CD14-positive monocyte (primary cell): ENCODE measurements around the gene MAP2. TPM values are rescaled to one million over a fixed set of nuclear protein-coding genes. Genes with fewer than 3 reads are reported as not detected.

Experiments used
- DNase-seq, 3 donors: peaks; one replicate each; pipeline ENCODE4 v3.0.0-alpha.2; 2011 to 2022
- H2AFZ ChIP-seq: 2 replicates; pipeline ENCODE4 v1.6.0; 2012; ENCODE audit warnings: mild to moderate bottlenecking, low read depth, low read length, inconsistent platforms; ENCODE audit not compliant: insufficient read depth, poor library complexity, severe bottlenecking
- H3K27ac ChIP-seq, 2 donors: 1 replicate in 1 of 2; 2 replicates in 1 of 2; pipeline ENCODE4 v1.5.1; 2012 to 2013; ENCODE audit warnings: low read length in 2 of 2, control low read depth in 1 of 2, inconsistent platforms in 1 of 2, low read depth in 1 of 2, mild to moderate bottlenecking in 1 of 2
- H3K27me3 ChIP-seq, 2 donors: one replicate each; pipeline versions ENCODE4 v1.6.0 to v1.6.1; 2011 to 2013; ENCODE audit warnings: low read length in 2 of 2; ENCODE audit not compliant: control insufficient read depth in 2 of 2, insufficient read depth in 2 of 2
- H3K36me3 ChIP-seq, 2 donors: replicated peaks in 1 of 2; 1 replicate in 1 of 2; 2 replicates in 1 of 2; pipeline versions ENCODE4 v1.5.1 to v1.6.1; 2012 to 2013; ENCODE audit warnings: low read length in 2 of 2, control low read depth in 1 of 2, inconsistent platforms in 1 of 2, mild to moderate bottlenecking in 1 of 2; ENCODE audit not compliant: insufficient read depth in 2 of 2, control insufficient read depth in 1 of 2
- H3K4me1 ChIP-seq, 2 donors: 1 replicate in 1 of 2; 2 replicates in 1 of 2; pipeline versions ENCODE4 v1.5.1 to v1.6.1; 2012 to 2013; ENCODE audit warnings: low read length in 2 of 2, control low read depth in 1 of 2, inconsistent platforms in 1 of 2, mild to moderate bottlenecking in 1 of 2, moderate library complexity in 1 of 2; ENCODE audit not compliant: insufficient read depth in 2 of 2, control insufficient read depth in 1 of 2
- H3K4me2 ChIP-seq: replicated peaks from 2 replicates; pipeline ENCODE3; 2012; ENCODE audit warnings: low read length, moderate library complexity, mild to moderate bottlenecking; ENCODE audit not compliant: poor library complexity, severe bottlenecking; ENCODE audit errors: extremely low read depth
- H3K4me3 ChIP-seq, 3 experiments: fragments of 200-600 bp in 1 of 3; sonication (generic) in 1 of 3; replicated peaks in 1 of 3; 1 replicate in 2 of 3; 2 replicates in 1 of 3; pipeline ENCODE4 v1.5.1; 2011 to 2013; ENCODE audit warnings: low read length in 3 of 3, mild to moderate bottlenecking in 3 of 3, control low read depth in 2 of 3, low read depth in 2 of 3, inconsistent platforms in 1 of 3, moderate library complexity in 1 of 3
- H3K79me2 ChIP-seq: 2 replicates; pipeline ENCODE4 v1.6.0; 2012; ENCODE audit warnings: mild to moderate bottlenecking, control low read depth, inconsistent platforms, low read length, moderate library complexity; ENCODE audit not compliant: insufficient read depth
- H3K9ac ChIP-seq: 2 replicates; pipeline ENCODE4 v1.6.0; 2017; ENCODE audit warnings: low read length, mild to moderate bottlenecking; ENCODE audit not compliant: insufficient read depth, poor library complexity, severe bottlenecking
- H3K9me3 ChIP-seq, 2 donors: replicated peaks in 1 of 2; 1 replicate in 1 of 2; 2 replicates in 1 of 2; pipeline versions ENCODE4 v1.5.1 to v1.6.1; 2012 to 2013; ENCODE audit warnings: low read length in 2 of 2, control low read depth in 1 of 2; ENCODE audit not compliant: control insufficient read depth in 1 of 2, insufficient read depth in 1 of 2
- H4K20me1 ChIP-seq: 2 replicates; pipeline ENCODE4 v1.6.0; 2012; ENCODE audit warnings: mild to moderate bottlenecking, low read length, control low read depth, moderate library complexity; ENCODE audit not compliant: insufficient read depth
- H3K27ac Mint-ChIP-seq, 7 donors: one replicate each; pipeline ENCODE4 v1.8.0; 2020; ENCODE audit warnings: mild to moderate bottlenecking in 7 of 7, mixed read lengths in 7 of 7, moderate library complexity in 6 of 7, inconsistent platforms in 2 of 7
- H3K27me3 Mint-ChIP-seq, 3 donors: one replicate each; pipeline ENCODE4 v1.8.0; 2021 to 2022; ENCODE audit warnings: low read depth in 3 of 3, mild to moderate bottlenecking in 3 of 3, mixed read lengths in 3 of 3, moderate library complexity in 3 of 3, inconsistent platforms in 1 of 3
- H3K36me3 Mint-ChIP-seq, 2 donors: one replicate each; pipeline ENCODE4 v1.8.0; 2020; ENCODE audit warnings: mixed read lengths in 2 of 2, inconsistent platforms in 1 of 2, mild to moderate bottlenecking in 1 of 2
- H3K4me1 Mint-ChIP-seq: one replicate; pipeline ENCODE4 v1.8.0; 2020; ENCODE audit warnings: mild to moderate bottlenecking, mixed read lengths
- H3K4me3 Mint-ChIP-seq, 2 donors: one replicate each; pipeline ENCODE4 v1.8.0; 2020; ENCODE audit warnings: mild to moderate bottlenecking in 2 of 2, mixed read lengths in 2 of 2, moderate library complexity in 1 of 2
- H3K9me3 Mint-ChIP-seq, 7 donors: one replicate each; pipeline ENCODE4 v1.8.0; 2020 to 2022; ENCODE audit warnings: mixed read lengths in 7 of 7, mild to moderate bottlenecking in 6 of 7, moderate library complexity in 6 of 7, inconsistent platforms in 2 of 7
- WGBS: methylation state at CpG from one replicate; pipeline ENCODE4 v1.1.5; 2013; ENCODE audit warnings: missing lambda C conversion rate; ENCODE audit not compliant: insufficient coverage; 5-methylcytosine and 5-hydroxymethylcytosine counted together
- intact Hi-C, 2 donors: fragments of 100-400 bp; cut with micrococcal nuclease; formaldehyde crosslinking; loops; one replicate each; pipeline versions ENCODE4 v1.15.0 to v1.15.1; 2023
- polyA plus RNA-seq, 3 donors: library from polyadenylated mRNA; depleted of rRNA in 1 of 3; unstranded in 2 of 3; stranded (reverse) in 1 of 3; fragments of 300-500 nt in 2 of 3; fragments of >200 nt in 1 of 3; fragmentation: Illumina TruSeq in 2 of 3; gene quantifications; 1 replicate in 2 of 3; 2 replicates in 1 of 3; pipeline ENCODE4 v1.2.3, GENCODE V29; 2012 to 2021
- TF ChIP-seq, protein P1 (sequence below): fragments of 200-600 bp; IDR thresholded peaks from one replicate; pipeline ENCODE4 v1.8.0; 2022; ENCODE audit warnings: antibody characterized with exemption, mild to moderate bottlenecking

MAP2 gene
- polyA plus RNA-seq, 3 donors, result not detected

DNA sequence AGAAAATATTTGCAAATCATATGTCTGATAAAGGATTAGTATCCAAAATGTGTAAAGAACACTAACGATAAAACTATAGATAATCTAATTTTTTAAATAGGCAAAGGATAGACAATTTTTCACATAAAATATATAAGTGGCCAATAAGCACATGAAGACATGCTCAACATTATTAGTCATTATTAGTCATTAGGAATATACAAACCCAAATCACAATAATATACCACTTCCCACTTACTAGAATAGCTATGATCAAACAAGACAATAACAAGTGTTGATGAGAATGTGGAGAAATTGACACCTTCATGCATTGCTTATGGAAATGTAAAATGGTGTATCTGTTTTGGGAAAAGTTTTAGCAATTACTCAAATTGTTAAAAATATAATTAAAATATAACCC, 12.6 kb upstream of the MAP2 start:
- no peak overlapping the region for H2AFZ ChIP-seq
- no peak for DNase-seq
- Mint-ChIP-seq H3K36me3 (no peaks in the 10 kb centered on the region), H3K4me3 (no peak overlapping the region), H3K9me3 (peaks cover 0 to 2% (median 0%) of the 10 kb centered on the region in 7 donors), H3K4me1 (no peaks in the 10 kb centered on the region), H3K27me3 (peaks cover 0 to 3% (median 2%) of the 10 kb centered on the region in 3 donors), H3K27ac (no peak overlapping the region)
- H3K9ac ChIP-seq, result no peak overlapping the region
- H3K27me3 ChIP-seq, result no peaks in the 10 kb centered on the region
- no peaks in the 10 kb centered on the region for H3K9me3 ChIP-seq
- H3K36me3 ChIP-seq, result no peaks in the 10 kb centered on the region
- no peak overlapping the region for H3K27ac ChIP-seq
- H4K20me1 ChIP-seq, result no peaks in the 10 kb centered on the region
- intact Hi-C loops, result no loop called here
- no peak overlapping the region for H3K4me3 ChIP-seq
- WGBS, result no CpG with 5 or more reads among the region's 1 CpG
- H3K4me2 ChIP-seq, result no peak overlapping the region
- no peaks in the 10 kb centered on the region for H3K79me2 ChIP-seq
- TF ChIP-seq, protein P1, sequence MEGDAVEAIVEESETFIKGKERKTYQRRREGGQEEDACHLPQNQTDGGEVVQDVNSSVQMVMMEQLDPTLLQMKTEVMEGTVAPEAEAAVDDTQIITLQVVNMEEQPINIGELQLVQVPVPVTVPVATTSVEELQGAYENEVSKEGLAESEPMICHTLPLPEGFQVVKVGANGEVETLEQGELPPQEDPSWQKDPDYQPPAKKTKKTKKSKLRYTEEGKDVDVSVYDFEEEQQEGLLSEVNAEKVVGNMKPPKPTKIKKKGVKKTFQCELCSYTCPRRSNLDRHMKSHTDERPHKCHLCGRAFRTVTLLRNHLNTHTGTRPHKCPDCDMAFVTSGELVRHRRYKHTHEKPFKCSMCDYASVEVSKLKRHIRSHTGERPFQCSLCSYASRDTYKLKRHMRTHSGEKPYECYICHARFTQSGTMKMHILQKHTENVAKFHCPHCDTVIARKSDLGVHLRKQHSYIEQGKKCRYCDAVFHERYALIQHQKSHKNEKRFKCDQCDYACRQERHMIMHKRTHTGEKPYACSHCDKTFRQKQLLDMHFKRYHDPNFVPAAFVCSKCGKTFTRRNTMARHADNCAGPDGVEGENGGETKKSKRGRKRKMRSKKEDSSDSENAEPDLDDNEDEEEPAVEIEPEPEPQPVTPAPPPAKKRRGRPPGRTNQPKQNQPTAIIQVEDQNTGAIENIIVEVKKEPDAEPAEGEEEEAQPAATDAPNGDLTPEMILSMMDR, result no peak
- H3K4me1 ChIP-seq, result no peaks in the 10 kb centered on the region

DNA sequence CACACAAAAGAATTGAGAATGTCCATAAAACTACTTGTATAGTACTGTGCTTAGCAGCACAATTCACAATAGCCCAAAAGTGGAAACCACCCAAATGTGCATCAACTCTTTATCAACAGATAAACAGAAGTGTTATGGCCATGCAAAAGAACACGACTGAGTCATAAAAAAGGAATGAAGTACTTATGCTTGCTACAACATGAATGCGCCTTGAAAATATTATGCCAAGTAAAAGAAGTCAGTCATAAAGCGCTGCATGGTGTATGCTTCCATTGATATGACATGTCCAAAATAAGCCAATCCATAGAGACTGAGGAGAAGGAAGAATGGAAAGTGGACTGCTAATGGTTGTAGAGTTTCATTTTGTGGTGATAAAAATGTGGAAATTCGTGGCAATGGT, 12.1 kb upstream of the MAP2 start:
- Histone ChIP-seq H3K36me3 (no peaks in the 10 kb centered on the region), H3K9me3 (no peaks in the 10 kb centered on the region), H2AFZ (no peak overlapping the region), H4K20me1 (no peaks in the 10 kb centered on the region), H3K27ac (no peak overlapping the region), H3K4me1 (no peaks in the 10 kb centered on the region), H3K4me2 (no peak overlapping the region), H3K9ac (no peak overlapping the region), H3K4me3 (no peak overlapping the region), H3K27me3 (no peaks in the 10 kb centered on the region), H3K79me2 (no peaks in the 10 kb centered on the region)
- H3K4me1 Mint-ChIP-seq, result no peaks in the 10 kb centered on the region
- H3K9me3 Mint-ChIP-seq, result peaks cover 0 to 2% (median 0%) of the 10 kb centered on the region in 7 donors
- intact Hi-C loops, result no loop called here
- no peaks in the 10 kb centered on the region for H3K36me3 Mint-ChIP-seq
- TF ChIP-seq, protein P1, result no peak
- H3K27ac Mint-ChIP-seq, result no peak overlapping the region
- peaks cover 0 to 3% (median 2%) of the 10 kb centered on the region in 3 donors for H3K27me3 Mint-ChIP-seq
- WGBS, result no CpG with 5 or more reads among the region's 4 CpGs
- DNase-seq, result no peak
- H3K4me3 Mint-ChIP-seq, result no peak overlapping the region
